HG02970 (cell line): Measurements from ENCODE around the gene PIK3CD.
"Not testable (repeated sequence)": the region's sequence is repeated elsewhere in the genome, so short reads cannot be mapped to it uniquely, and the experiment has no call there.

ENCODE experiments used
- ATAC-seq: cut with Tn5 transposase; IDR thresholded peaks from one replicate; pipeline ENCODE4 v1.9.1; 2021; ENCODE audit warnings: mild to moderate bottlenecking, moderate library complexity, moderate number of reproducible peaks; ENCODE audit not compliant: unreplicated experiment, low FRiP score

The PIK3CD gene

DNA sequence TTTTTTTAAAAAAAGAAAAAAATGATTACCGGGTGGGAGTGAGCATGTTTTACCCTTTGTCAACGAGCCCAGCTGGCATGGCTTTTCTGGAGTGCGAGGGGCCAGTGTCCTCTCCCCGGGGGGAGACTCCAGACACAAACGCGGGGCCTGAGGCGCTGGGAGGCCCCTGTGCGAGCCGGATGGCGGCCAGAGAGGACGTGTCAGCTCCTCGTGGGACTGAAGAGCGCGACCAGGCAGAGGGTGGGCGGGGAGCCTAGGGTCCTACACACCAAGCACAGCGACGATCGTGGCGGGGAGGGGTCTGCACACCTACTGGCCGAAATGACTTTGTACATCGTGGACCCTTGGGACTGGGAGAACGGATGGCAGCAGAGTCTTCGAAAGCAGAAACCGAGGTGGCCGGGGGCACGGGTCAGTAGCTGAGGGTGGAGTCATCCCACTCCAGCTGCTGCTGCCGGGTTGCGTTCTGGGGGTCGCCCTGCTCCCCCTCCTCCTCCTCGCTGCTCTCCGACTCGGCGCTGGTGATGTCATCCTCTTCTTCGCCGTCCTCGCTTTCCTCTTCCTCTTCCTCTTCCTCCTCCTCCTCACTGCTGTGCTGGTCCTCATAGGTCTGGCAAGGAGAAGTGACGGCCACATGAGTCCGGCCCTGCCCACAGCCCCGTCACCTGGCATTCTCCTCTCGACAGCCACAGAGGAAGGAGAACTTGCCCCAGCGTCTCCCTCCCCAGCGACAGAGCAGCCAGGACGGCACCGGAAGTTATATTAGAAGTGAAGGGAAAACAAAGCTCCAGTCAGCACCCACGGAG lies 78.8 kb downstream of the PIK3CD start:
- ATAC-seq = no peak

DNA sequence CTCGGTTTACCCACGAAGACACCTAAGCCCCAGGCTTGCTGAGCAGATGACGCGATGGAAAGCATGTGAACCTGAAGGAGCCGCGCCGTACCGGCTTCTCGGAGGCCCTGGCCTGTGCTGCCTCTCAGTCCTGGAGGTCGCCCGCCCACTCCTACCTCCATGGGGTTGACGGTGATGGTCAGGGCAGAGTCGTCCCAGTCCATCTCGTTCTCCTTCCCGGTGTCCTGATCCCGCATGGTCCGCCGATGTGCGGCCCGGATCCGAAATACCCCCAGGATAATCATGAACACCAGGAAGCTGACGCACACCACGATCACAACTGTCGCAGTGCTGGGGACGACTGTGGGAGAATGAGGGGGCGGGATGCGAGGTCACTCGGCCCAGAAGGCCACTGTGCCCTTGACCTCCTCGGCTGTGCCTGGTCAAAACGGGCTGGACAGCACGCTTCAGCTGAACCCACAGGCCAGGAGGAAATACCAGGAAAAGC lies 79.6 kb downstream of the PIK3CD start:
- no peak for ATAC-seq

- no peak for ATAC-seq
These were observed 80.0 kb downstream of the PIK3CD start for GRCh38 chr1:9731561-9731960.

DNA sequence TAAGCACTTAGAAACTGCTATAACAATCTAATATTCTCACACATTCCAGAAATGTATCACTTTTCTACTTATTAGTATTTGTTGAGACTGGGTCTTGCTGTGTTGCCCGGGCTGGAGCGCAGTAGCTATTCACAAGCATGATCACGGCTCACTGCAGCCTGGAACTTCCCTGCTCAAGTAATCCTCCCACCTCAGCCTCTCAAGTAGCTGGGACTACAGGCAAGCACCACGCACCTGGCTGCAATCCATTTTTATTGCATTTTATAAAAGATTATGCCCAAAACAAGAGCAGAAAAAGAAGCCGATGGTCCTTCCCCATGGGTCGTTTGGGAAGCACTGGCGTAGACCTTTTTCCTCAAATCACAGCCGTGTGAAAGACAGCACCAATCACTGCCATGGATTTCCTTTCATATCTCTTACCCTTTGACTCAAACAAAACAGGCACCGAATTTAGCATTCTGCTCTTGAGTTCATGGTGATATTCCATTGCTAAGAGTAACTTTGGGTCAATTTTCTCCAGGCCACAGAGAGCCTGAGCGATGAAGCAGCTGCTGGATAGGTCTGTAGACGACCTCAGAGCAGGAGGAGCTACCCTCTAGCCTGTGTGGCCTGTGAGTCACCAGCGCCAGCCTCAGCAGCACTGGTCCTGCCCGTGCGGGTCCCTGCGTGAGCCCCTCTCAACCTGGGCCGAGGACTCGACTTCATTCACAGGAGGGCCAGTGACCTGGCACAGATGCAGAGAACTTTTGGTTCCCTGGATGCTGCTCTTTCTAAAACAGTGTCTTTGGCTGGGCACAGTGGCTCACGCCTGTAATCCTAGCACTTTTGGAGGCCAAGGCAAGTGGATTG lies 80.8 kb downstream of the PIK3CD start:
- ATAC-seq = no peak

DNA sequence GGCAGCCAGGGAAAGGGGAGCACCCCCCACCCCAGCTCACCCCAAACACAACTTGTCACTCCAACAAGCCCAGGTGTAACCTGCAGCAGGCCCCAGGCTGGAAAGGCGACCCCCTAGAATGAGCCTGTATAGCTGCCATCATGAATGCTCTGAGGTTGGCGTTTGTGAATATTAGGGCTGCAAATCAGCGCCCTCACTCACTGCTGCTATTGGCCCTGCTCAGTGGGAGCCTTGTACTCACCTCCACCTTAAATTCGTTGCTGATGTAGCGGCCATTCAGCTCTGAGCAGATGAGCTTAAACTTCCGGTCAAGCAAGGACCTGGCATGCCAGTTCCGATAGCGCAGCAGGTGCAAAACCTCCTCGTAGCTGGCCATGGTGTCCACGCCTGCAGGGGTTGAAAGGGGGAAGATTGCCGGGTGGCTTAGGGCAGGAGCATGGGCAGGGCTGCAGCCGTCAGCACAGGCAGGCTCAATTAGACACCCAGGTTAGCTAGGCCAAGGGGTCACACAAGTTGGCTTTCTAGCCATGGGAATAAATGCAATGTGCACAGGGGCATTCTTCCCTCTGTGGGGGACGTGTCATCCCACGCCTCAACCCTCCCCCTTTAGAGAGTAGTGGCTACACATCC lies 81.7 kb downstream of the PIK3CD start:
- no peak for ATAC-seq

DNA sequence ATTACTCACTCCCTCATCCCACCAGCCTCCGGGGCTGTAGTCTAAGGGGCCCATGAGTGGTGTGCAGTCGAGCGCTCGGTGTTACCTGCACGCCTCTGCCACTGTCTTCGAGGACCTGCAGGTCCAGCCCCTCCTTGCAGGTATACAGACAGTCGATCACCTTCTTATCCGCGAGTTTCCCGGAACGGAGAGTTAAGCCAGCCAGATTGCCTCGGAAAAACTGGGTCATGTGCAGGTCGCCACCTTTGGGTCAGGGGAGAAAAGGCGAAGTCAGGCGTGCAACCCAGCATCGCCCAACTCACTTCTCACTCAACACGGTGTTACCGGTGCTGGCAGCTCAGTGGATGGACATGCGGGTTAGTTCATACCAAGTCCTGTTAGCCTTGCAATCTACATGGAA lies 84.3 kb downstream of the PIK3CD start:
- ATAC-seq = no peak

- no peak for ATAC-seq
These were observed 84.7 kb downstream of the PIK3CD start for GRCh38 chr1:9736241-9736640.

DNA sequence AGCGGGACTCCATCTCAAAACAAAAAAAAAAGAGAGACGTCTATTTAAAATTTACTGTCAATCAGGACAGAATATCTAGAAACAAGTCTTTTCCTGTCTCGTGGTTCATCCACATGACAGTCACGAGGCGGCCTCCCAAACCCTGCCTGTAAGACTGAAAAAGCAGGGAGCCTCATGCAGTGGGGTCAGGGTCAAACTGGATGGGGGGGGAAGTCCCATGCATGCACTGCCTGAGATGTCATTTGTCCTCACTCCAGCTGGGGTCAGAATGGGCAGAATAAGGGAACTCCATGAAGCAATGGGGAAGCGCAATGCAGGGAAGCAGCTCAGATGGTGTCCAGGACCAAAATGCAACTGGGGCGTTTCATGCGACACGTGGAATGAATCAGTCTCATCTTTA lies 85.5 kb downstream of the PIK3CD start:
- no peak for ATAC-seq

DNA sequence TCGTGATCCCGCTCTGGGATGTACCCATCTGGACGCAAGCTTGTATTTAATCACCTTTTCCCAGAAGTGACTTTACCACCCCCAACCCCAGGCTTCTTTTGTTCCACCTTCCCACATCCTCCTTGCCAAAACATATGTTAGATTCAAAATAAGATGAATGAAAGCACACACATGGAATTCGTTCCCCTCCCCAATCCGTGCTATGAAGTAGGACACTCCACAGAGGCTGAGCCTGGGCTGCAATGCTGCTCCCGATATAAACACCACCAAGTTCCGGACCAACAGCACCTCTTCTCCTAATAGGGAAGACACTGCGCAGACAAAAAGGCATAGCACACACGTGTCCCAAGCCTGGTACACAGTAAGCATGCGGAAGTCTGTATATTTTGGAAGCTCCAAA lies 86.1 kb downstream of the PIK3CD start:
- ATAC-seq = no peak

- no peak for ATAC-seq
These were observed 92.7 kb downstream of the PIK3CD start for GRCh38 chr1:9744106-9744799.

GRCh38 chr1:9746211-9746610 lies 94.7 kb downstream of the PIK3CD start:
- ATAC-seq = no peak

DNA sequence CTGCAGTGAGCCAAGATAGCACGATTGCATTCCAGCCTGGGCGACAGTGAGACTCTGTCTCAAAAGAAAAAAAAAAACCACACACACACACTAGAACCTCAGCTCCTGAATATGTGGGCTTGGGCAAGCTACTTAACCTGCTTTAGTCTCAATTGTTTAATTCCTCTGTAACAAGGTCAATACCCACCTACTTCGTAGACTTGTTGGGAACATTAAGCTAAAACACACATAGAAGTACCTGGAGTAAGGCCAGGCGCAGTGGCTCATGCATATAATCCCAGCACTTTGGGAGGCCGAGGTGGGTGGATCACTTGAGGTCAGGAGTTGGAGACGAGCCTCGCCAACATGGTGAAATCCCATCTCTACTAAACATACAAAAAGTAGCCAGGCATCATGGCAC lies 95.1 kb downstream of the PIK3CD start:
- ATAC-seq = no peak

GRCh38 chr1:9748391-9748790 lies 96.9 kb downstream of the PIK3CD start:
- not testable (repeated sequence) for ATAC-seq

DNA sequence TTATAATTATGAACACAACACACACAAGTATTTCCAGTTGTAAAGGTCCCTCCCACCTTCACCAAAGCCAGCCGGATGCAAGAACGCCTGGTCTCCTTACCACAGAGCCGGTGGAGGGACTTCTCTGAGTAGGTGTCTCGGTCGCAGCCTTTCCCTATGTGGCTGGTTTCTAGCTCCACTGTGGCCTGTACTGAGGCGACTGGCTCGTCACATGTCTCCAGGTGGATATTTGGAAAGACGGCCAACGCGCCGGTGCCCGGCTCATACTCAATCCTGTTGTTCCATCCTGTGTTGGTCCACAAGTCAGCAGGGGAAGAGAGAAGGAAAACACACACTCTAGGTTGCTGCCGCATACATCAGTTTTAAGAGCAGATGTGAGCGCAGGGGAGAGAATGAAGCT lies 97.8 kb downstream of the PIK3CD start:
- no peak for ATAC-seq

- ATAC-seq = no peak
These were observed 100.4 kb downstream of the PIK3CD start for GRCh38 chr1:9751971-9752370.

GRCh38 chr1:9753121-9753531 lies 101.6 kb downstream of the PIK3CD start:
- no peak for ATAC-seq

GRCh38 chr1:9755441-9755995 lies 104.0 kb downstream of the PIK3CD start:
- no peak for ATAC-seq

GRCh38 chr1:9758559-9759121 lies 107.1 kb downstream of the PIK3CD start:
- ATAC-seq = no peak

DNA sequence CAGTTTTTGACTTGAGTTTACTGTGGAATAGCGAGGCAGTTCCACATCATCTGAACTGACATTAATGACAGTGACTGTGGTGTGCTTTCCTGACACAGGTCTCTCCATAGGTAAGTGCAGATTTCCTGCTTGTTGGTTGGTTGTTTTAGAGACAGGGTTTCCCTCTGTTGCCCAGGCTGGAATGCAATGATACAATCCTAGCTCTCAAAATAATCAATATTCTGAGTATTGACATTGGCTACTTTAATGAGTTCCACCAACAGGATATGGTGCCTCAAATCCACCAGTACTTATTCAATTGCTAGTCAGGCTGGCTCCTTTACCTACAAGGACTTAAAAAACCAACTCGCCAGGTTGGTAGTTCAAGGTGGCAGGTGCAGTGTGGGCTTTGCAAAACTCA lies 108.4 kb downstream of the PIK3CD start:
- no peak for ATAC-seq

DNA sequence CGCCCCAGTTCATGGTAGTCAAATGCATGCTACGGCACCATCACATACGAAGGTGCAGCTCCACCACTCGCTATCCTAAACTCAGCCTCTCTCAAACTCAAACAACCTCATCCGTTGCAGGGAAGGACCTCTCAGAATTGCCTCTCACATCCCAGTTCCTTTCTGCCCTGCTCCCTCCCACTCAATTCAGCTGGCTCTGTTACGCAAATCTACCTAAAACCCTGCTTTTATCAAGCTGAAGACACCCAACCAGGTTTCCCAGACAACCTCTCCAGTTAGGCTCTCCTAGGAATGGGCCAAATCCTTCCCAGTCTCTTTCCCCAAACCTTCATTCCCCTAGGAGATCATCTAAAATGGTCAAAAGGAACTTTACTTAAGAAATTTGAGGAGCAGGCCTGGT lies 109.3 kb downstream of the PIK3CD start:
- ATAC-seq = no peak
